Cardiac muscle cell (in vitro differentiated cells and primary cell): ENCODE results near the gene RELA. TPM values are rescaled to one million over a fixed set of nuclear protein-coding genes. Genes with fewer than 3 reads are reported as not detected.

Experiments used
- DNase-seq, 2 donors: peaks; one replicate each; pipeline versions ENCODE4 v3.0.0 to v3.0.0-alpha.2; 2010 to 2017; ENCODE audit warnings: low read depth in 1 of 2, low spot score in 1 of 2
- H3K27ac ChIP-seq: fragments of 200-600 bp; sonication (generic); 2 replicates; pipeline ENCODE4 v1.5.1; 2016
- H3K27me3 ChIP-seq: fragments of 200-600 bp; sonication (generic); 2 replicates; pipeline ENCODE4 v1.6.0; 2016; ENCODE audit warnings: control low read depth
- H3K36me3 ChIP-seq: fragments of 200-600 bp; sonication (generic); 2 replicates; pipeline ENCODE4 v1.5.1; 2016; ENCODE audit warnings: control low read depth
- H3K4me1 ChIP-seq: fragments of 200-600 bp; sonication (generic); 2 replicates; pipeline ENCODE4 v1.8.1; 2017; ENCODE audit warnings: low read depth, mild to moderate bottlenecking, mixed run types
- H3K4me3 ChIP-seq: fragments of 200-600 bp; sonication (generic); 2 replicates; pipeline ENCODE4 v1.5.1; 2016; ENCODE audit warnings: mild to moderate bottlenecking
- H3K9me3 ChIP-seq: fragments of 200-600 bp; sonication (generic); 2 replicates; pipeline ENCODE4 v1.5.1; 2017; ENCODE audit warnings: low read depth, mild to moderate bottlenecking, control low read depth
- CTCF ChIP-seq: IDR thresholded peaks from 2 replicates; pipeline ENCODE4 v1.5.1; 2012; ENCODE audit warnings: low read depth, mild to moderate bottlenecking, low read length
- polyA plus RNA-seq: library from polyadenylated mRNA; unstranded; fragments of >200 nt; fragmentation: Nextera tagmentation; extraction: Ambion mirVana; gene quantifications from 2 replicates; pipeline ENCODE4 v1.2.1, GENCODE V29; 2016
- total RNA-seq: library from RNA; depleted of rRNA; stranded (reverse); fragments of >200 nt; gene quantifications from 2 replicates; pipeline ENCODE4 v1.2.3, GENCODE V29; 2016

Gene RELA
- total and polyA plus RNA-seq, 2 experiments from 2014 or later = 46.2 to 51.9 TPM

GRCh38 chr11:65651589-65652510 lies 10.9 kb downstream of the RELA start:
- Histone ChIP-seq H3K27ac (peak overlapping the region; percentile 91), H3K27me3 (no peaks in the 10 kb centered on the region), H3K36me3 (peaks cover 18% of the 10 kb centered on the region), H3K9me3 (no peaks in the 10 kb centered on the region), H3K4me1 (peaks cover 10% of the 10 kb centered on the region), H3K4me3 (peak overlapping the region; percentile 34)
- DNase-seq = peak in 1 of 2 donors; percentile 48
- TF ChIP-seq CTCF = no peak

- Histone ChIP-seq H3K27ac (peak overlapping the region; percentile 7), H3K4me1 (peaks cover 10% of the 10 kb centered on the region)
- TF ChIP-seq CTCF = no peak
Observed at GRCh38 chr11:65651339-65651588, 11.5 kb downstream of the RELA start.

GRCh38 chr11:65650547-65651338 lies 12.0 kb downstream of the RELA start:
- DNase-seq = no peak
- H3K27ac ChIP-seq = no peak overlapping the region

More at GRCh38 chr11:65651339-65651588, 11.5 kb downstream of the RELA start:
- no peak for DNase-seq
- Histone ChIP-seq H3K4me3 (no peak overlapping the region), H3K9me3 (no peaks in the 10 kb centered on the region), H3K36me3 (peaks cover 14% of the 10 kb centered on the region), H3K27me3 (no peaks in the 10 kb centered on the region)

GRCh38 chr11:65649656-65650546 lies 12.8 kb downstream of the RELA start:
- H3K4me3 ChIP-seq = no peak overlapping the region
- H3K27me3 ChIP-seq = no peaks in the 10 kb centered on the region
- H3K4me1 ChIP-seq = peaks cover 10% of the 10 kb centered on the region
- peaks cover 8% of the 10 kb centered on the region for H3K36me3 ChIP-seq
- no peak for TF ChIP-seq CTCF
- H3K27ac ChIP-seq = no peak overlapping the region
- H3K9me3 ChIP-seq = no peaks in the 10 kb centered on the region
- no peak for DNase-seq

More at GRCh38 chr11:65650547-65651338, 12.0 kb downstream of the RELA start:
- Histone ChIP-seq H3K4me3 (no peak overlapping the region), H3K27me3 (no peaks in the 10 kb centered on the region), H3K36me3 (peaks cover 14% of the 10 kb centered on the region), H3K4me1 (peaks cover 10% of the 10 kb centered on the region), H3K9me3 (no peaks in the 10 kb centered on the region)
- no peak for TF ChIP-seq CTCF

- no peak for TF ChIP-seq CTCF
- Histone ChIP-seq H3K4me1 (peaks cover 10% of the 10 kb centered on the region), H3K27ac (no peak overlapping the region), H3K36me3 (peaks cover under 1% of the 10 kb centered on the region), H3K9me3 (no peaks in the 10 kb centered on the region), H3K4me3 (no peak overlapping the region), H3K27me3 (no peaks in the 10 kb centered on the region)
- DNase-seq = no peak
Observed at GRCh38 chr11:65648997-65649493, 13.7 kb downstream of the RELA start.
